GM12878 (cell line): ENCODE data around the gene TMEM178A. TPM values are rescaled to one million over a fixed set of nuclear protein-coding genes. Genes with fewer than 3 reads are reported as not detected.

Experiments
- ATAC-seq: fragments of 200-7000 bp; cut with Tn5 transposase; 3 replicates; pipeline ENCODE4 v1.9.1; 2020; ENCODE audit warnings: mild to moderate bottlenecking, moderate library complexity
- BruUV-seq: library from RNA; stranded (reverse); fragments of 400-500 nt; replicated peaks from 2 replicates; lab custom pipeline; 2021; lab: Mats Ljungman, UMichigan
- CTCF ChIA-PET: fragments of 300-600 bp; sonication (Branson Sonifier 250); formaldehyde crosslinking; extraction: SDS; loops from one replicate; lab custom pipeline; 2021; ENCODE audit warnings: inconsistent platforms; lab: Yijun Ruan, JAX
- POLR2A ChIA-PET: fragments of 350-600 bp; formaldehyde crosslinking; extraction: SDS; loops from one replicate; lab custom pipeline; 2021; ENCODE audit warnings: inconsistent platforms; lab: Charles Lee
- RAD21 ChIA-PET: fragments of 300-600 bp; sonication (Branson Sonifier 250); formaldehyde crosslinking; loops from one replicate; lab custom pipeline; 2023; ENCODE audit warnings: antibody characterized with exemption; ENCODE audit not compliant: unreplicated experiment; lab: Charles Lee
- SMC1A ChIA-PET: fragments of 300-600 bp; sonication (Branson Sonifier 250); formaldehyde crosslinking; loops from one replicate; lab custom pipeline; 2023; ENCODE audit not compliant: unreplicated experiment, uncharacterized antibody; lab: Charles Lee
- DNase-seq: peaks from one replicate; pipeline ENCODE4 v3.0.0-alpha.2; 2011; ENCODE audit warnings: low read depth, low spot score
- FAIRE-seq: peaks from 3 replicates; lab custom pipeline; 2011; peaks lifted over from hg19 to GRCh38; lab: Jason Lieb, UNC
- H2AFZ ChIP-seq: 2 replicates; pipeline ENCODE4 v1.6.0; 2011; ENCODE audit warnings: low read depth, low read length, control low read depth; ENCODE audit not compliant: control insufficient read depth
- H3K27ac ChIP-seq: 2 replicates; pipeline ENCODE4 v1.5.1; 2011; ENCODE audit warnings: control low read depth; ENCODE audit not compliant: control insufficient read depth, insufficient read depth
- H3K27me3 ChIP-seq, 2 experiments: replicated peaks in 1 of 2; 2 replicates each; pipeline versions ENCODE4 v1.6.0 to v1.6.1; 2011; ENCODE audit warnings: low read length in 1 of 2; ENCODE audit not compliant: control insufficient read depth in 2 of 2, insufficient read depth in 2 of 2
- H3K36me3 ChIP-seq, 2 experiments: 2 replicates each; pipeline ENCODE4 v1.5.1; 2011; ENCODE audit warnings: low read length in 1 of 2; ENCODE audit not compliant: control insufficient read depth in 2 of 2, insufficient read depth in 2 of 2
- H3K4me1 ChIP-seq: 2 replicates; pipeline ENCODE4 v1.6.1; 2011; ENCODE audit warnings: mild to moderate bottlenecking, low read length, moderate library complexity, mixed read lengths; ENCODE audit not compliant: control insufficient read depth, insufficient read depth
- H3K4me2 ChIP-seq: 2 replicates; pipeline ENCODE4 v1.6.0; 2011; ENCODE audit warnings: control low read depth; ENCODE audit not compliant: control insufficient read depth, insufficient read depth
- H3K4me3 ChIP-seq: fragments of 200-600 bp; sonication (generic); 2 replicates; pipeline ENCODE4 v1.5.1; 2016
- H3K79me2 ChIP-seq: 2 replicates; pipeline ENCODE4 v1.6.0; 2011; ENCODE audit warnings: low read length; ENCODE audit not compliant: control insufficient read depth, insufficient read depth
- H3K9ac ChIP-seq: 2 replicates; pipeline ENCODE4 v1.8.0; 2011; ENCODE audit warnings: low read length, control low read depth, mixed read lengths; ENCODE audit not compliant: control insufficient read depth, insufficient read depth
- H3K9me3 ChIP-seq: replicated peaks from 3 replicates; pipeline ENCODE4 v1.5.1; 2011; ENCODE audit warnings: mild to moderate bottlenecking, low read length; ENCODE audit not compliant: control insufficient read depth, insufficient read depth
- H4K20me1 ChIP-seq: 2 replicates; pipeline ENCODE4 v1.6.0; 2011; ENCODE audit not compliant: control insufficient read depth, insufficient read depth
- EGR1 ChIP-seq, 2 experiments: IDR thresholded peaks; 1 replicate in 1 of 2; 2 replicates in 1 of 2; pipeline ENCODE4 v1.6.1; 2011 to 2012; ENCODE audit warnings: low read depth in 2 of 2, low read length in 2 of 2, borderline replicate concordance in 1 of 2, mild to moderate bottlenecking in 1 of 2, moderate library complexity in 1 of 2
- ETV6 ChIP-seq, 2 experiments: fragments of 450-650 bp in 1 of 2; IDR thresholded peaks in 1 of 2; conservative IDR thresholded peaks in 1 of 2; 2 replicates each; pipeline ENCODE4 v1.6.1; 2014; ENCODE audit warnings: antibody characterized with exemption in 1 of 2, borderline replicate concordance in 1 of 2, low read depth in 1 of 2, mild to moderate bottlenecking in 1 of 2, moderate library complexity in 1 of 2
- MTA3 ChIP-seq: IDR thresholded peaks from 2 replicates; pipeline ENCODE4 v1.6.1; 2012; ENCODE audit warnings: low read length, inconsistent platforms, borderline replicate concordance
- POLR2A ChIP-seq: IDR thresholded peaks from 2 replicates; pipeline ENCODE4 v1.6.1; 2011; ENCODE audit warnings: low read depth, mild to moderate bottlenecking, low read length
- POLR2AphosphoS5 ChIP-seq: IDR thresholded peaks from 2 replicates; pipeline ENCODE4 v1.6.1; 2011; ENCODE audit warnings: mild to moderate bottlenecking, low read length, inconsistent platforms
- POU2F2 ChIP-seq: IDR thresholded peaks from 3 replicates; pipeline ENCODE4 v1.6.1; 2011; ENCODE audit warnings: low read depth, mild to moderate bottlenecking, low read length, borderline replicate concordance
- RAD51 ChIP-seq: fragments of 450-650 bp; IDR thresholded peaks from 2 replicates; pipeline ENCODE4 v1.6.1; 2016; ENCODE audit warnings: moderate library complexity, mild to moderate bottlenecking, inconsistent platforms
- SMC3 ChIP-seq: IDR thresholded peaks from 2 replicates; pipeline ENCODE4 v1.6.1; 2011; ENCODE audit warnings: low read length, improper control_type of control experiment, borderline replicate concordance
- SRF ChIP-seq, 2 experiments: IDR thresholded peaks; 2 replicates each; pipeline ENCODE4 v1.6.1; 2011; ENCODE audit warnings: low read depth in 2 of 2, low read length in 2 of 2, mild to moderate bottlenecking in 1 of 2, moderate library complexity in 1 of 2
- ZNF622 ChIP-seq: fragments of 450-650 bp; IDR thresholded peaks from 2 replicates; pipeline ENCODE4 v1.6.1; 2017; ENCODE audit warnings: mild to moderate bottlenecking, inconsistent platforms
- ZZZ3 ChIP-seq: IDR thresholded peaks from 2 replicates; pipeline ENCODE4 v1.6.1; 2011; ENCODE audit warnings: low read depth; ENCODE audit not compliant: control insufficient read depth, insufficient read length
- WGBS: methylation state at CpG from one replicate; pipeline ENCODE4 v1.1.6; 2016; ENCODE audit warnings: low lambda C conversion rate; ENCODE audit not compliant: insufficient replicate concordance, insufficient coverage; ENCODE audit errors: missing lambda C conversion rate; 5-methylcytosine and 5-hydroxymethylcytosine counted together
- in situ Hi-C: fragments of 300-500 bp; cut with MboI; formaldehyde crosslinking; loops from 9 replicates; pipeline ENCODE4 v1.14.3; 2018; ENCODE audit warnings: mixed read lengths
- intact Hi-C: fragments of 100-400 bp; cut with micrococcal nuclease; formaldehyde crosslinking; loops from one replicate; pipeline ENCODE4 v1.14.2; 2022; ENCODE audit not compliant: unreplicated experiment
- polyA plus RNA-seq, 11 experiments: library from polyadenylated mRNA; depleted of rRNA in 4 of 11; unstranded in 6 of 11; stranded (reverse) in 5 of 11; fragments of >200 nt; fragmentation: Nextera tagmentation in 4 of 11; fragmentation: Illumina TruSeq in 1 of 11; extraction: Ambion mirVana in 4 of 11; extraction: Trizol in 1 of 11; gene quantifications; 1 replicate in 1 of 11; 2 replicates in 10 of 11; pipeline versions ENCODE4 v1.2.1 to v1.2.3, GENCODE V29; 2011 to 2016; ENCODE audit warnings: inconsistent platforms in 2 of 11, missing spikeins in 2 of 11, low read depth in 1 of 11
- total RNA-seq, 4 experiments: library from RNA; depleted of rRNA in 3 of 4; stranded (reverse); fragments of >200 nt in 3 of 4; fragmentation: Illumina TruSeq in 1 of 4; extraction: Trizol in 1 of 4; gene quantifications; 2 replicates each; pipeline versions ENCODE4 v1.2.1 to v1.2.3, GENCODE V29; 2013 to 2021
- TF ChIP-seq, protein P1 (sequence below): fragments of 150-350 bp; IDR thresholded peaks from 2 replicates; pipeline ENCODE4 v1.6.1; 2016; ENCODE audit warnings: low read depth, low read length
- TF ChIP-seq, protein P2 (sequence below): fragments of 450-650 bp; IDR thresholded peaks from 2 replicates; pipeline ENCODE4 v1.6.1; 2017; ENCODE audit warnings: mild to moderate bottlenecking, low read depth, inconsistent platforms; ENCODE audit not compliant: poor library complexity, severe bottlenecking
- TF ChIP-seq, protein P3 (sequence below): fragments of 450-650 bp; formaldehyde crosslinking; IDR thresholded peaks from 2 replicates; pipeline ENCODE4 v1.5.0; 2022; ENCODE audit warnings: mild to moderate bottlenecking, missing genetic modification characterization
- TF ChIP-seq, protein P4 (sequence below): IDR thresholded peaks from 2 replicates; pipeline ENCODE4 v1.6.1; 2011; ENCODE audit warnings: low read depth, low read length, improper control_type of control experiment, borderline replicate concordance

Gene TMEM178A
- total and polyA plus RNA-seq, 10 of the 15 experiments (the other 5 are each of a cell fraction or from before 2014, with no cell fraction given): not detected

DNA sequence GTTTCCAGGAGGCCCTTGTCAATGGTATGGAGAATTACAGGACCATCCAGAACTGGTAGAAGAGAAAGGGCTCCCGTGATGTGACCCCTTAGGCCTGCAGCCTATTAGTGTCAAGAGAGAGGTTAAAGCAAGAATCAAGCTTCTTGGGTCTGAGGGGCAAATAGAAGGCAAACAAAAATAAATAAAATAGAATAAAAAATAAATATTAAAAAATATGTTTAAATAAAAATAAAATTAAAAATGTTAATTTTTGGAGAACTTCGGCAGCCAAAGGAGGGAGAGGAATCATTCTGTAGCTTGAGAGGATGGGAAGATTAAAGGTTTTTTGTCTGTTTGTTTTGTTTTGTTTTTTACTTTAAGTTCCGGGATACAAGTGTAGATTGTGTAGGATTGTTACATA is 15.2 kb upstream of the TMEM178A start:
- H2AFZ ChIP-seq: no peak overlapping the region
- ChIA-PET RAD21 (no interaction called here), SMC1A (interaction anchor here (1.3 kb wide), 1 partner anchor 28 kb away, joined by 3 read pairs; no protein-coding TSS in a partner anchor), CTCF (no interaction called here), POLR2A (no interaction called here)
- no TSS peak for BruUV-seq
- H3K4me2 ChIP-seq: no peak overlapping the region
- H3K27ac ChIP-seq: no peak overlapping the region
- no peaks in the 10 kb centered on the region for H4K20me1 ChIP-seq
- no peaks in the 10 kb centered on the region for H3K4me1 ChIP-seq
- no peak overlapping the region for H3K9ac ChIP-seq
- FAIRE-seq (no peak), ATAC-seq (no peak), DNase-seq (no peak)
- intact Hi-C loops (no loop called here), in situ Hi-C loops (no loop called here)
- WGBS: 52% methylated on average over 3 of the region's 3 CpGs
- H3K9me3 ChIP-seq: no peaks in the 10 kb centered on the region; the same call in 2 of the 3 replicates
- no peak overlapping the region for H3K4me3 ChIP-seq
- no peaks in the 10 kb centered on the region for H3K36me3 ChIP-seq
- no peaks in the 10 kb centered on the region for H3K27me3 ChIP-seq
- H3K79me2 ChIP-seq: no peaks in the 10 kb centered on the region
- TF ChIP-seq, protein P1, sequence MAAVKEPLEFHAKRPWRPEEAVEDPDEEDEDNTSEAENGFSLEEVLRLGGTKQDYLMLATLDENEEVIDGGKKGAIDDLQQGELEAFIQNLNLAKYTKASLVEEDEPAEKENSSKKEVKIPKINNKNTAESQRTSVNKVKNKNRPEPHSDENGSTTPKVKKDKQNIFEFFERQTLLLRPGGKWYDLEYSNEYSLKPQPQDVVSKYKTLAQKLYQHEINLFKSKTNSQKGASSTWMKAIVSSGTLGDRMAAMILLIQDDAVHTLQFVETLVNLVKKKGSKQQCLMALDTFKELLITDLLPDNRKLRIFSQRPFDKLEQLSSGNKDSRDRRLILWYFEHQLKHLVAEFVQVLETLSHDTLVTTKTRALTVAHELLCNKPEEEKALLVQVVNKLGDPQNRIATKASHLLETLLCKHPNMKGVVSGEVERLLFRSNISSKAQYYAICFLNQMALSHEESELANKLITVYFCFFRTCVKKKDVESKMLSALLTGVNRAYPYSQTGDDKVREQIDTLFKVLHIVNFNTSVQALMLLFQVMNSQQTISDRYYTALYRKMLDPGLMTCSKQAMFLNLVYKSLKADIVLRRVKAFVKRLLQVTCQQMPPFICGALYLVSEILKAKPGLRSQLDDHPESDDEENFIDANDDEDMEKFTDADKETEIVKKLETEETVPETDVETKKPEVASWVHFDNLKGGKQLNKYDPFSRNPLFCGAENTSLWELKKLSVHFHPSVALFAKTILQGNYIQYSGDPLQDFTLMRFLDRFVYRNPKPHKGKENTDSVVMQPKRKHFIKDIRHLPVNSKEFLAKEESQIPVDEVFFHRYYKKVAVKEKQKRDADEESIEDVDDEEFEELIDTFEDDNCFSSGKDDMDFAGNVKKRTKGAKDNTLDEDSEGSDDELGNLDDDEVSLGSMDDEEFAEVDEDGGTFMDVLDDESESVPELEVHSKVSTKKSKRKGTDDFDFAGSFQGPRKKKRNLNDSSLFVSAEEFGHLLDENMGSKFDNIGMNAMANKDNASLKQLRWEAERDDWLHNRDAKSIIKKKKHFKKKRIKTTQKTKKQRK: no peak
- TF ChIP-seq, protein P2, sequence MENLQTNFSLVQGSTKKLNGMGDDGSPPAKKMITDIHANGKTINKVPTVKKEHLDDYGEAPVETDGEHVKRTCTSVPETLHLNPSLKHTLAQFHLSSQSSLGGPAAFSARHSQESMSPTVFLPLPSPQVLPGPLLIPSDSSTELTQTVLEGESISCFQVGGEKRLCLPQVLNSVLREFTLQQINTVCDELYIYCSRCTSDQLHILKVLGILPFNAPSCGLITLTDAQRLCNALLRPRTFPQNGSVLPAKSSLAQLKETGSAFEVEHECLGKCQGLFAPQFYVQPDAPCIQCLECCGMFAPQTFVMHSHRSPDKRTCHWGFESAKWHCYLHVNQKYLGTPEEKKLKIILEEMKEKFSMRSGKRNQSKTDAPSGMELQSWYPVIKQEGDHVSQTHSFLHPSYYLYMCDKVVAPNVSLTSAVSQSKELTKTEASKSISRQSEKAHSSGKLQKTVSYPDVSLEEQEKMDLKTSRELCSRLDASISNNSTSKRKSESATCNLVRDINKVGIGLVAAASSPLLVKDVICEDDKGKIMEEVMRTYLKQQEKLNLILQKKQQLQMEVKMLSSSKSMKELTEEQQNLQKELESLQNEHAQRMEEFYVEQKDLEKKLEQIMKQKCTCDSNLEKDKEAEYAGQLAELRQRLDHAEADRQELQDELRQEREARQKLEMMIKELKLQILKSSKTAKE: no peak
- TF ChIP-seq, protein P3, sequence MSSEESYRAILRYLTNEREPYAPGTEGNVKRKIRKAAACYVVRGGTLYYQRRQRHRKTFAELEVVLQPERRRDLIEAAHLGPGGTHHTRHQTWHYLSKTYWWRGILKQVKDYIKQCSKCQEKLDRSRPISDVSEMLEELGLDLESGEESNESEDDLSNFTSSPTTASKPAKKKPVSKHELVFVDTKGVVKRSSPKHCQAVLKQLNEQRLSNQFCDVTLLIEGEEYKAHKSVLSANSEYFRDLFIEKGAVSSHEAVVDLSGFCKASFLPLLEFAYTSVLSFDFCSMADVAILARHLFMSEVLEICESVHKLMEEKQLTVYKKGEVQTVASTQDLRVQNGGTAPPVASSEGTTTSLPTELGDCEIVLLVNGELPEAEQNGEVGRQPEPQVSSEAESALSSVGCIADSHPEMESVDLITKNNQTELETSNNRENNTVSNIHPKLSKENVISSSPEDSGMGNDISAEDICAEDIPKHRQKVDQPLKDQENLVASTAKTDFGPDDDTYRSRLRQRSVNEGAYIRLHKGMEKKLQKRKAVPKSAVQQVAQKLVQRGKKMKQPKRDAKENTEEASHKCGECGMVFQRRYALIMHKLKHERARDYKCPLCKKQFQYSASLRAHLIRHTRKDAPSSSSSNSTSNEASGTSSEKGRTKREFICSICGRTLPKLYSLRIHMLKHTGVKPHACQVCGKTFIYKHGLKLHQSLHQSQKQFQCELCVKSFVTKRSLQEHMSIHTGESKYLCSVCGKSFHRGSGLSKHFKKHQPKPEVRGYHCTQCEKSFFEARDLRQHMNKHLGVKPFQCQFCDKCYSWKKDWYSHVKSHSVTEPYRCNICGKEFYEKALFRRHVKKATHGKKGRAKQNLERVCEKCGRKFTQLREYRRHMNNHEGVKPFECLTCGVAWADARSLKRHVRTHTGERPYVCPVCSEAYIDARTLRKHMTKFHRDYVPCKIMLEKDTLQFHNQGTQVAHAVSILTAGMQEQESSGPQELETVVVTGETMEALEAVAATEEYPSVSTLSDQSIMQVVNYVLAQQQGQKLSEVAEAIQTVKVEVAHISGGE (CRISPR knock-in tag): no peak
- TF ChIP-seq SMC3 (no peak), POU2F2 (no peak), EGR1 (IDR thresholded peaks at IDR 0.05; ENCODE audit: borderline replicate concordance in 1 of 2, low read depth in 2 of 2, low read length in 2 of 2) (no peak), MTA3 (no peak), ZNF622 (no peak), POLR2AphosphoS5 (no peak), ETV6 (conservative IDR thresholded peaks at IDR 0.05 in 1 of 2, IDR thresholded peaks at IDR 0.05 in 1 of 2; ENCODE audit: borderline replicate concordance in 1 of 2, low read depth in 1 of 2) (no peak), SRF (IDR thresholded peaks at IDR 0.05; ENCODE audit: low read depth in 2 of 2, low read length in 2 of 2) (no peak), ZZZ3 (no peak), RAD51 (no peak), POLR2A (no peak)
- TF ChIP-seq, protein P4, sequence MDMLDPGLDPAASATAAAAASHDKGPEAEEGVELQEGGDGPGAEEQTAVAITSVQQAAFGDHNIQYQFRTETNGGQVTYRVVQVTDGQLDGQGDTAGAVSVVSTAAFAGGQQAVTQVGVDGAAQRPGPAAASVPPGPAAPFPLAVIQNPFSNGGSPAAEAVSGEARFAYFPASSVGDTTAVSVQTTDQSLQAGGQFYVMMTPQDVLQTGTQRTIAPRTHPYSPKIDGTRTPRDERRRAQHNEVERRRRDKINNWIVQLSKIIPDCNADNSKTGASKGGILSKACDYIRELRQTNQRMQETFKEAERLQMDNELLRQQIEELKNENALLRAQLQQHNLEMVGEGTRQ: no peak
